Prostate gland (tissue), 2 donors: ENCODE data around the gene TMEM143.

Source experiments
- CTCF ChIP-seq, 4 experiments: fragments of 200-600 bp in 2 of 4; fragments of 450-650 bp in 2 of 4; sonication (generic) in 2 of 4; IDR thresholded peaks; 1 replicate in 3 of 4; 2 replicates in 1 of 4; pipeline ENCODE4 v1.5.1; 2016 to 2019; ENCODE audit warnings: antibody characterized with exemption in 4 of 4, mild to moderate bottlenecking in 2 of 4, moderate library complexity in 2 of 4
- POLR2A ChIP-seq: fragments of 450-650 bp; IDR thresholded peaks from one replicate; pipeline ENCODE4 v1.6.1; 2016; ENCODE audit warnings: antibody characterized with exemption, mild to moderate bottlenecking

- TF ChIP-seq CTCF (IDR thresholded peaks at IDR 0.05) (no peak), POLR2A (no peak)
Measured at GRCh38 chr19:48308631-48309586, 54.8 kb downstream of the TMEM143 start.
